ENCODE measurements around the gene ECHDC3.

DNA sequence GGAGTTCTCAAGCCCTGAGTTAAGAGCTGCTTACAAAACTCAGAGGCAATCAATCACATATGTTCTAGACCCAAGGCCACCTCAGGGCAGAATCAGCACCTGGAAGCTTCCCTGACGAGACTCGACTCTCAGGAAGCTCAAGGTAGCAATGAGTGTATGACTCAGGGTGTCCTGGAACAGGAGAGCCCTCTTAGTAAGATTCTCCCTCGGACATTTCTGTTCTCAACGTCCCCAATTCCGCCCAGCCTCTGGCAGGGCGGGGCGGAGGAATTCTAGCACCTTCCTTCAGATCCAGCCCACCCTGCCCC is 41.3 kb downstream of the ECHDC3 start:
- TF ChIP-seq POLR2AphosphoS5 (IDR thresholded peaks at IDR 0.05; ENCODE audit: low read depth, low read length) (no peak), TAF1 (IDR thresholded peaks at IDR 0.05; ENCODE audit: borderline replicate concordance, insufficient read depth, low read length) (no peak), SIN3A (IDR thresholded peaks at IDR 0.05; ENCODE audit: borderline replicate concordance, insufficient read depth, low read length) (no peak)
- TF ChIP-seq, protein P1, sequence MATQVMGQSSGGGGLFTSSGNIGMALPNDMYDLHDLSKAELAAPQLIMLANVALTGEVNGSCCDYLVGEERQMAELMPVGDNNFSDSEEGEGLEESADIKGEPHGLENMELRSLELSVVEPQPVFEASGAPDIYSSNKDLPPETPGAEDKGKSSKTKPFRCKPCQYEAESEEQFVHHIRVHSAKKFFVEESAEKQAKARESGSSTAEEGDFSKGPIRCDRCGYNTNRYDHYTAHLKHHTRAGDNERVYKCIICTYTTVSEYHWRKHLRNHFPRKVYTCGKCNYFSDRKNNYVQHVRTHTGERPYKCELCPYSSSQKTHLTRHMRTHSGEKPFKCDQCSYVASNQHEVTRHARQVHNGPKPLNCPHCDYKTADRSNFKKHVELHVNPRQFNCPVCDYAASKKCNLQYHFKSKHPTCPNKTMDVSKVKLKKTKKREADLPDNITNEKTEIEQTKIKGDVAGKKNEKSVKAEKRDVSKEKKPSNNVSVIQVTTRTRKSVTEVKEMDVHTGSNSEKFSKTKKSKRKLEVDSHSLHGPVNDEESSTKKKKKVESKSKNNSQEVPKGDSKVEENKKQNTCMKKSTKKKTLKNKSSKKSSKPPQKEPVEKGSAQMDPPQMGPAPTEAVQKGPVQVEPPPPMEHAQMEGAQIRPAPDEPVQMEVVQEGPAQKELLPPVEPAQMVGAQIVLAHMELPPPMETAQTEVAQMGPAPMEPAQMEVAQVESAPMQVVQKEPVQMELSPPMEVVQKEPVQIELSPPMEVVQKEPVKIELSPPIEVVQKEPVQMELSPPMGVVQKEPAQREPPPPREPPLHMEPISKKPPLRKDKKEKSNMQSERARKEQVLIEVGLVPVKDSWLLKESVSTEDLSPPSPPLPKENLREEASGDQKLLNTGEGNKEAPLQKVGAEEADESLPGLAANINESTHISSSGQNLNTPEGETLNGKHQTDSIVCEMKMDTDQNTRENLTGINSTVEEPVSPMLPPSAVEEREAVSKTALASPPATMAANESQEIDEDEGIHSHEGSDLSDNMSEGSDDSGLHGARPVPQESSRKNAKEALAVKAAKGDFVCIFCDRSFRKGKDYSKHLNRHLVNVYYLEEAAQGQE (IDR thresholded peaks at IDR 0.05; ENCODE audit: insufficient read depth in 1 of 2, low read depth in 2 of 2, low read length in 2 of 2) = no peak

Data from PFSK-1 (cell line).